T-helper 2 cell treated with Interferon-gamma antibody and Interleukin-4, amounts not matched to agents 5 μg/mL and 100 μg/mL, for 36 hours (primary cell): ENCODE data around the gene SCAMP1.

Experiments used
- DNase-seq: peaks from one replicate; pipeline ENCODE4 v3.0.0; 2021; ENCODE audit warnings: low spot score
- H3K27ac Mint-ChIP-seq: one replicate; pipeline ENCODE4 v1.8.0; 2021; ENCODE audit warnings: mild to moderate bottlenecking, mixed read lengths
- H3K27me3 Mint-ChIP-seq: one replicate; pipeline ENCODE4 v1.8.0; 2021; ENCODE audit warnings: low read depth, mixed read lengths
- H3K36me3 Mint-ChIP-seq: one replicate; pipeline ENCODE4 v1.8.0; 2021; ENCODE audit warnings: low read depth, mixed read lengths
- H3K4me1 Mint-ChIP-seq: one replicate; pipeline ENCODE4 v1.8.0; 2021; ENCODE audit warnings: low read depth, mixed read lengths
- H3K4me3 Mint-ChIP-seq: one replicate; pipeline ENCODE4 v1.8.0; 2022; ENCODE audit warnings: mild to moderate bottlenecking, moderate library complexity, mixed read lengths
- H3K9me3 Mint-ChIP-seq: one replicate; pipeline ENCODE4 v1.8.0; 2021; ENCODE audit warnings: mixed read lengths

Gene SCAMP1, protein sequence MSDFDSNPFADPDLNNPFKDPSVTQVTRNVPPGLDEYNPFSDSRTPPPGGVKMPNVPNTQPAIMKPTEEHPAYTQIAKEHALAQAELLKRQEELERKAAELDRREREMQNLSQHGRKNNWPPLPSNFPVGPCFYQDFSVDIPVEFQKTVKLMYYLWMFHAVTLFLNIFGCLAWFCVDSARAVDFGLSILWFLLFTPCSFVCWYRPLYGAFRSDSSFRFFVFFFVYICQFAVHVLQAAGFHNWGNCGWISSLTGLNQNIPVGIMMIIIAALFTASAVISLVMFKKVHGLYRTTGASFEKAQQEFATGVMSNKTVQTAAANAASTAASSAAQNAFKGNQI

GRCh38 chr5:78359831-78360673 lies at the start of gene SCAMP1:
SCAMP1 (plus strand) TSS chr5:78360617; CDS start chr5:78360672, 55 bp downstream.
- Mint-ChIP-seq H3K27me3 (no peaks in the 10 kb centered on the region), H3K27ac (peak within 1 kb of the TSS; percentile 95), H3K4me1 (peaks cover 25% of the 10 kb centered on the region), H3K4me3 (peak within 1 kb of the TSS; percentile 98), H3K36me3 (peaks cover 19% of the 10 kb centered on the region), H3K9me3 (no peaks in the 10 kb centered on the region)
- peak; percentile 94 for DNase-seq

- Mint-ChIP-seq H3K36me3 (no peaks in the 10 kb centered on the region), H3K27me3 (peaks cover 24% of the 10 kb centered on the region), H3K4me1 (no peaks in the 10 kb centered on the region), H3K4me3 (no peak overlapping the region), H3K9me3 (no peaks in the 10 kb centered on the region), H3K27ac (no peak overlapping the region)
- DNase-seq: no peak
Measured at GRCh38 chr5:78317515-78317914, 42.9 kb upstream of the SCAMP1 start.

- H3K4me3 Mint-ChIP-seq: no peak overlapping the region
- H3K4me1 Mint-ChIP-seq: no peaks in the 10 kb centered on the region
- H3K9me3 Mint-ChIP-seq: no peaks in the 10 kb centered on the region
- DNase-seq: no peak
- H3K27ac Mint-ChIP-seq: no peak overlapping the region
- no peaks in the 10 kb centered on the region for H3K36me3 Mint-ChIP-seq
- H3K27me3 Mint-ChIP-seq: peaks cover 19% of the 10 kb centered on the region
Measured at GRCh38 chr5:78318337-78318736, 42.1 kb upstream of the SCAMP1 start.

GRCh38 chr5:78320401-78320800 lies 40.0 kb upstream of the SCAMP1 start:
- Mint-ChIP-seq H3K36me3 (no peaks in the 10 kb centered on the region), H3K27me3 (peaks cover 16% of the 10 kb centered on the region)
- DNase-seq: no peak

DNA sequence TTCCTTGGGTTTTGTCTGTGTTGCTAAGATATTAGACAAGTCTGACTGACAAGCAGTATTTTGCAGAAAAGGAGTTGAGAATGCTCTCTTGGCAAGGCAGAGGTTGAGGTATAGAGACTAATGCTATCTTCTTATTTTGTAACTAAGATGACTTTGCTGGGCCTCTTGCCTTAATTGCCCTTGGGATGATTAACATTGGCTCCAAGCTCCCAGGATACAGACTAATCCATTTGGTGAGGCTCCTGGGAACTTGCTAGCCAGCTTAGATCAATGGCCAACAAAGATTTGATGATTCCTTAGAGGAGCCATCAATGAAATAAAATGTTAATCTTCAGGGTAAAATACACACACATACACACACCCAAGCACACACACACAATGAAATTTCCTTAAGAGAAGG lies 37.2 kb upstream of the SCAMP1 start:
- H3K9me3 Mint-ChIP-seq: no peaks in the 10 kb centered on the region
- H3K4me1 Mint-ChIP-seq: no peaks in the 10 kb centered on the region
- H3K4me3 Mint-ChIP-seq: no peak overlapping the region
- no peak overlapping the region for H3K27ac Mint-ChIP-seq
- DNase-seq: no peak
- peaks cover 18% of the 10 kb centered on the region for H3K27me3 Mint-ChIP-seq
- H3K36me3 Mint-ChIP-seq: no peaks in the 10 kb centered on the region

More at GRCh38 chr5:78320401-78320800, 40.0 kb upstream of the SCAMP1 start:
- H3K27ac Mint-ChIP-seq: no peak overlapping the region
- H3K9me3 Mint-ChIP-seq: no peaks in the 10 kb centered on the region
- H3K4me3 Mint-ChIP-seq: no peak overlapping the region
- no peaks in the 10 kb centered on the region for H3K4me1 Mint-ChIP-seq

DNA sequence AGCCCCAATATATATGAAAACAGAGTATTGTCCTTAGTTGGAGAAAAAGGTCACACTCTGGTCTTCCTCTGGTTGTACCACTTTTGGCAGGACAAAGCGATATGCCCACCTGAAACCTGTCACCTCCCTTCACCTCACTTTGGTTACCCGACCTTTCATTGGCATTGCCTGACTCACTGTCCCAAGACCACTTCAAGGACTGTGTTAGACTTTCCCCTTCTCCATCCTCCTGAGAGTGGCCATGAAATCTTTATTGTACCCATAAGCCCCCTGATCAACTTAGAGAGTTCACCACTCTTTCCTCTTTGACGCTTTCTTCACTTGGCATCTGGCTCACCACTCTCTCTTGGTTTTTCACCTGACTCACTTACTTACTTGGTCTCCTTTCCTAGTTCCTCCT lies 33.5 kb upstream of the SCAMP1 start:
- H3K27ac Mint-ChIP-seq: no peak overlapping the region
- H3K4me1 Mint-ChIP-seq: no peaks in the 10 kb centered on the region
- no peaks in the 10 kb centered on the region for H3K36me3 Mint-ChIP-seq
- H3K9me3 Mint-ChIP-seq: no peaks in the 10 kb centered on the region
- H3K27me3 Mint-ChIP-seq: peaks cover 16% of the 10 kb centered on the region
- H3K4me3 Mint-ChIP-seq: no peak overlapping the region
- DNase-seq: no peak

- no peak overlapping the region for H3K4me3 Mint-ChIP-seq
- H3K4me1 Mint-ChIP-seq: no peaks in the 10 kb centered on the region
- no peak for DNase-seq
- no peaks in the 10 kb centered on the region for H3K9me3 Mint-ChIP-seq
- no peak overlapping the region for H3K27ac Mint-ChIP-seq
- H3K27me3 Mint-ChIP-seq: peaks cover 16% of the 10 kb centered on the region
- H3K36me3 Mint-ChIP-seq: no peaks in the 10 kb centered on the region
Measured at GRCh38 chr5:78327761-78328510, 32.5 kb upstream of the SCAMP1 start.

DNA sequence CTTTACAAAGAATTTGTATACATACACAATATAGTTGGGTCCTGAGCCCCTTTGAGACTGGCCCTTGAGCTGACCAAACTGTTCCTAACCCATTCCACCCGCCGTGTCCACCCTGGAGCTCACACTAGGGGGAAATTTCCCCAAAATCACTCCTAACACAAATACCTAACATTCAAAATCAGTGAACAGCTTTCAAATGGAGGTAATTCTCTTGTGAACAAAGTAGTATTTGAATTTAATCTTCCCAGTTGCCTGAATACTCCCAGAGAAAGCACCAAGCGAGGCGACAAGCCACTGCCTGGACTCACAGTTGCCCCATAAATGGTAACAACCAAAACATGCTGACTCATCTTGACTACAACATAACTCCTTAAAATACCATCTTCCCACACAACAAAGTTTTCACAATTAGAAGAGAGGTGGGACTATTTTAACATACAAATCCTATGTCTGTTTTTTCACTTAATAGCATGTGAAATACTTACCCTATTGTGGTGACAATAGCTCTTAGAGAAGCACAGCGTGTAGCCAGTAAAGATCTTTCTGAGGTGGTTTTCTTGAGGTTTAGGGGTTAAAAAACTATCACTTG lies 31.7 kb upstream of the SCAMP1 start:
- H3K4me1 Mint-ChIP-seq: no peaks in the 10 kb centered on the region
- no peaks in the 10 kb centered on the region for H3K36me3 Mint-ChIP-seq
- H3K27me3 Mint-ChIP-seq: peaks cover 16% of the 10 kb centered on the region
- no peak overlapping the region for H3K4me3 Mint-ChIP-seq
- DNase-seq: no peak
- H3K9me3 Mint-ChIP-seq: no peaks in the 10 kb centered on the region
- no peak overlapping the region for H3K27ac Mint-ChIP-seq

DNA sequence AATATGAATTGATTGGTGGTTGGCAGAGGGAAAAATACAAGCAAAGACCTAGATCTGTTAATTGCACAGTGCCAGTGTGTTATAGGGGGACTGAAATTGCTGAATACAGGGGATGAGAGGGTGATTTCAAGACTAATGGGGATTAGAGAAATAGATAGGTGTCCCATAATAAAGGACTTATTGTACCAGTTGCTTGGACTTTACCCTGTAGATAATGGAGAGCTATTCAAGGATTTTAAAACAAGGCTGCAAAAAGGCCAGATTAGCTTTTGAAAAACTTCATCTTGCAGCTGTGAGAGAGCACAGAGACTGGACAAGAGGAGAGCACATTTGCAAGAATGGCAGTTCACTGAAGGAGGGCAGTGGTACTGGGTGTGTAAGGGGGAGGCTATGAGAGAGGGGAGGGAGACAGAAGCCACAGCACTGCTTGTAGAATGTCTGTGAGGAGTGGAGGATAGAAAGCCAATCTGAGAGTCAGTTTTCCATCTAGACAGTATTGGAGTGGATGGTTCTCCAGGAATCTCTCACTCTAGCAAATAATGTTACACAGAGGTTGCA lies 28.8 kb upstream of the SCAMP1 start:
- Mint-ChIP-seq H3K27me3 (peaks cover 14% of the 10 kb centered on the region), H3K4me3 (no peak overlapping the region), H3K4me1 (no peaks in the 10 kb centered on the region), H3K9me3 (no peaks in the 10 kb centered on the region), H3K36me3 (no peaks in the 10 kb centered on the region), H3K27ac (no peak overlapping the region)
- no peak for DNase-seq

- peaks cover 7% of the 10 kb centered on the region for H3K9me3 Mint-ChIP-seq
- no peak overlapping the region for H3K4me3 Mint-ChIP-seq
- peaks cover 10% of the 10 kb centered on the region for H3K27me3 Mint-ChIP-seq
- no peaks in the 10 kb centered on the region for H3K4me1 Mint-ChIP-seq
- H3K36me3 Mint-ChIP-seq: no peaks in the 10 kb centered on the region
- DNase-seq: no peak
- no peak overlapping the region for H3K27ac Mint-ChIP-seq
Measured at GRCh38 chr5:78334811-78335210, 25.6 kb upstream of the SCAMP1 start.

DNA sequence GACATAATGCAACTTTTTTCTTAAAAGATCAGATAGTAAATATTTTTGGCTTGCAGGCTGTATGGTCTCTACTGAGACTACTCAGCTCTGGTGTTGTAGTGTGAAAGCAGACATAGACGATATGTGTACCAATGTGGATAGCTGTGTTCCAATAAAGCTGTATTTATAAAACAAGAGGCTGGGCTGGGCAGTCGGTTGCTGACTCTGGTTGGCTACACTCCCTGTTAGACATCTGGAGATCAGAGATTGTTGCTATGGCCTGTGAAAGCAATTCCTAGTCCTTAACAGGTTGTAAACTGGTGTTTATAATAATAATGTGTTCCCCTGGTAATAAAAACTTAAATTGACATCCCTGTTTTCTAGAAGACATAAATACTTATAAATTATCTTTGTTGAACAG lies 24.4 kb upstream of the SCAMP1 start:
- Mint-ChIP-seq H3K36me3 (no peaks in the 10 kb centered on the region), H3K4me1 (no peaks in the 10 kb centered on the region), H3K4me3 (no peak overlapping the region), H3K27me3 (peaks cover 12% of the 10 kb centered on the region), H3K9me3 (peaks cover 7% of the 10 kb centered on the region), H3K27ac (no peak overlapping the region)
- DNase-seq: no peak

DNA sequence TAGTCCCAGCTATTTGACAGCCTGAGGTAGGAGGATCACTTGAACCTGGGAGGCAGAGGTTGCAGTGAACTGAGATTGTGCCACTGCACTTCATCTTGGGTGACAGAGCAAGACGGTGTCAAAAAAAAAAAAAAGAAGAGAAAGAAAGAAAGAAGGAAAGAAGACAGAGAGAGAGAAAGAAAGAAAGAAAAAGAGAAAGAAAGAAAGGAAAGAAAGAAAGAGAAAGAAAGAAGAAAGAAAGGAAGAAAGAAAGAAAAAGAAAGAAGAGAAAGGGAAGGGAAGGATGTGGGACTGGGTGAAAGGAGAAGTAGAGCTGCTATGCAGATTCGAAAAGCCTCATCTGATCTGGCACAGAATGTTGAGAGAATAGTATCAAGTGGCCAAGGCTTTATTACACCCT lies 23.7 kb upstream of the SCAMP1 start:
- Mint-ChIP-seq H3K27me3 (peaks cover 8% of the 10 kb centered on the region), H3K36me3 (no peaks in the 10 kb centered on the region), H3K4me3 (no peak overlapping the region), H3K9me3 (peaks cover 7% of the 10 kb centered on the region), H3K4me1 (no peaks in the 10 kb centered on the region), H3K27ac (no peak overlapping the region)
- no peak for DNase-seq

DNA sequence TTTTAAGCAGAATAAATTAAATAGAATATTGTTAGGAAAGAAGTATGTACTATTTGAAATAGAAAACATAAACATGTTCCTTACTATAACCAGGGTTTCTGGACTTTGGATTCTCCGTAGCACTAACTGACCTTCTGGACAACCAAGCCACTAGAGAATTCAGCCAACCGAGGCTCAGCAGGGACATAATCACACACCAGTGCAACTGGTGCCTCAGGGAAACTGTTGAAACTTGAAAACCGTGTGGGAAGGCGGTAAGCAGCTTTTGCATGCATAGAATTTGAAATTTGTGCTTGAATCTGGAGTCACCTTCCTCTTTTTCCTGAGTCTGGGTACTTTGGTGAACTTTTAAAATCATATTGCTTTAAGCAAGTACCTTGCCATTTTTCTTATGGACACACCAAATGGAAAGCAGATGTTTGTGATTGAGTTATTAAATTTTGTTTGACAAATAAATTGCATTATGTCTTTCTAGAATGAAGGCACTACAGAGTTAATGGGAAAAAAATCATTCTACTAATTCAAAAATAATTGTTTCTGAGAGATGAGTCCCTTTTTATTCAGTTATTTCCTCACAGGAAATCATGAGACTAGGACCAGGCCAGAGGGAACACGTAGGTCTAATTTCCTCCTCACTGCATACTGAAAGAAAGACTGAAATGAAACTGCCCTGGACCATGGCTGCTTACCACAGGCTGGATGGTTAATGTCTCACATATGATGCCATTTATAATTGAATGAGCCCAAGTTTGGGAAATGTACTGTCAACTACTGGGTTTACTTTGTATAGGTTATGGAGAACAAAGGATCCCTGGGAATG lies 20.6 kb upstream of the SCAMP1 start:
- DNase-seq: no peak
- Mint-ChIP-seq H3K4me3 (no peak overlapping the region), H3K27me3 (peaks cover 2% of the 10 kb centered on the region), H3K36me3 (no peaks in the 10 kb centered on the region), H3K9me3 (peaks cover 7% of the 10 kb centered on the region), H3K4me1 (no peaks in the 10 kb centered on the region), H3K27ac (no peak overlapping the region)
